ENCODE measurements around the gene SMIM10L1.
A peak's percentile ranks its signal among the peaks of the same experiment; 100 is the strongest.

Gene SMIM10L1

DNA sequence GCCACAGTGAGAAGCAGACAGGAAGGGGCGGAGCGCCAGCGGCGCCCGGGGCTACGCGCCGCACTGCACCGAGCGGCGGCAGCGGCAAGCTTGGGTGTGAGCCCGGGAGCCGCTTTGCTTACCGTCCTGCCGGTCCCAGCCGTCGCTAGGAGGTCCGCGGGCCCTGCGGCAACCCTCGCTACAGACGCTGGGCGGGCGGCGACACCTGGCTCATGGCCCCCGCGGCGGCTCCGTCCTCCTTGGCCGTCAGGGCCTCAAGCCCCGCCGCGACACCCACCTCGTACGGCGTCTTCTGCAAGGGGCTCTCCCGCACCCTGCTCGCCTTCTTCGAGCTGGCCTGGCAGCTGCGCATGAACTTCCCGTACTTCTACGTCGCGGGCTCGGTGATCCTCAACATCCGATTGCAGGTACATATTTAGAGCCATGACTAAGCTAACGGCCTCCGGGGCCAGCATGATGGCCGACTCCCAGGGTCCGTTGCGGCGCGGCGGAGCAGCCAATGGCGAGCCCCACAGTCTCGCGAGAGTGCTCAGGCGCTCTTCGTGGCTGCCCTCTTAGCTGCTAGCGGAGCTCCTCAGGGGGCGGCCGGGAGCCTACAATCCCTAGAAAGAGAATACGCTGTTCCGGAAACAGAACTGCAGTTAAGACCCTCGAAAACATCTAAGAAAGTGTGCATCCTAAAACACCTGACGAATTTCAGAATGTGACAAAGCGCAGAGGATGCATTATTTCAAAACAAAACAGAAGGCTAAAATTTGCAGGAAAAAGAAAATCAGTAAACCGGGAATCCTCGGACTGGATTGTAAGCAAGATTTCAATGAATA, at the start of gene SMIM10L1:
SMIM10L1 (plus strand) TSS at position 50 of the 824 bp plus-strand sequence; CDS start at position 213, 163 bp downstream.
- DNase-seq: peak; percentile 79

GRCh38 chr12:11130382-11130781, 40.6 kb upstream of the SMIM10L1 start:
- no peak for DNase-seq

DNA sequence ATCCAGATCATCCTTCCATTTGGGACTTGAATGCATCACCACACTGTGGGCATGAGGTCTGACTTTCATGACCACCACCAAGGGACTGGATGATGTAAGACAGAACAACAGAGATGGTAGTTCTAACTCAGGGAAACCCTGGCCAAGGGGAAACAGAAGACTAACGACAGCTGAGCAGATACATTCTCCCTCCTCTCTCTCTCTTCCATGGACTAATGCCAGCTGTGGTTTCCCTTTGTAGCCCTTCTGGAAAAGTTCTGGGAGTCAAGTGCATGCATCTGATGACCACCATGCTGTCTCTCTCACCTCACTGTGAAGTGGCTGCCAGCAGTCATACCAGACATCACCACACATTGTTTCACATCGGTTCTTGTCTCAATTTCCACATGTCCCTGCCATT, 40.0 kb upstream of the SMIM10L1 start:
- no peak for DNase-seq

DNA sequence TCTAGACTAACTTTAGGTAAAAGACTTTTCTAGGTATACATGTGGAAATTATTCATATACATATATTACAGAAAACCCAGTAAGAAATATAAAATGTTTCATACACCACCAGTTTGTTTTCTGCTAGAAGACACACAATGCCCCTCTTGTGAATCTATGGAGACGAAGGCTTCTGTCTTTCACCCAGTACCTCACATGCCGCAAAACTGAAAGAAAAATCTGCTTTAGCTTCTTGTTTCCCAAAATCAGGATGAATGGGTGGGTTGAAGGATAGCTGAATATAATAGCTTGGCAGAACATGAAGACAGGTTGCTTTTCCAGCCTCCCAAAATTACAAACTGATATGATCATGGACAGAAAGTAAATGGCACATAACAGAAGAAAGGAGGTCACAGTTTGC, 37.8 kb upstream of the SMIM10L1 start:
- DNase-seq: no peak

- DNase-seq: no peak
These were observed 37.2 kb upstream of the SMIM10L1 start for GRCh38 chr12:11133816-11134215.

DNA sequence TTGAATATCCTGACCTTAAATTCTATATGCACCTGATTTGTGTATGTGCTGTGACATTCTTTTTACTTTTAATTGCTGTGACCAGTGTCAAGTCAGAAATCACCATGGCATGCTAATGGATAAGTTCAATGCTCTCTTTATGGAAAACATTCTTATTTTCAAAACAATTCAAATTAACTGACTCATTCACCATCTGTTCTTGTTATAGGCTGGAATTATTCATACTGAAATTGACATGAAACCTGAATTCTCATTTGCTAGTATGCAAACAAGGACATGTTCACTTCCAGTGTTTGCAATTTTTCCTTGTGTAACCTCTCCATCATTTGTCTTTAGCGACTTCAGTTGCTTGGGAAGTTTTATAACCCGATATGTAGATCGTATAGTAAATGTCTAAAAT, 36.7 kb upstream of the SMIM10L1 start, which contains the start of gene TAS2R30:
TAS2R30 (minus strand) TSS at position 340 of the 400 bp plus-strand sequence. CDS start 400 bp downstream, outside the sequence.
- DNase-seq: no peak

DNA sequence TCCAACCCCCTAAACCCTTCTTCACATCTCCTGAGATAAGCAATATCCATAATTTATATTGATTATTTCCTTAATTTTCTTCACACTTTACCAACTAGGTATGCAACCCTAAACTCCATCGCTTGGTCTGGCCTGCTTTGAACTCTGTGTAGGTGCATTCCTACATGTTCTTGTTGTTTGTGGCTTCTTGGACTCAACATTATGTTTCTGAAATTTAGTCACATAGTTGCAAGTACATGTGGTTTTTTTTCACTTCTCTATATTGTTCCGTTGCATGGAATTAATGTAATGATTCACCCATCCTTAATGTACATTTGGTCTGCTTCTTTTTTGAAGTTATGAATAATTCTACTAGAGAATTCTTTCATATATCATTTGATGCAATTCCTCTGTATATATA, 34.9 kb upstream of the SMIM10L1 start:
- DNase-seq: no peak

DNA sequence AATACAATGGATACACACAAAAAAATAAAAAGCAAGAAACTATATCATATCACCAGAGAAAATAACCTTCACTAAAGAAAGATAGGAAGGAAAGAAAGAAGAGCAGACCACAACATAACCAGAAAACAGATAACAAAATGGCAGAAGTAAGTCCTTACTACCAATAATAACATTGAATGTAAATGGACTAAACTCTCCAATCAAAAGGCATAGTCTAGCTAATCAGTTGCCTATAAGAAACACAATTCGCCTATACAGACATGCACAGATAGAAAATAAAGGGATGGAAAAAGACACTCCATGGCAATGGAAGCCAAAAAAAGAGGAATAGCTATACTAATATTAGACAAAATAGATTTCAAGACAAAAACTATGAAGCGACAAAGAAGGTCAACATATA, 27.6 kb upstream of the SMIM10L1 start:
- DNase-seq: no peak

GRCh38 chr12:11144297-11144696, 26.7 kb upstream of the SMIM10L1 start:
- no peak for DNase-seq

DNA sequence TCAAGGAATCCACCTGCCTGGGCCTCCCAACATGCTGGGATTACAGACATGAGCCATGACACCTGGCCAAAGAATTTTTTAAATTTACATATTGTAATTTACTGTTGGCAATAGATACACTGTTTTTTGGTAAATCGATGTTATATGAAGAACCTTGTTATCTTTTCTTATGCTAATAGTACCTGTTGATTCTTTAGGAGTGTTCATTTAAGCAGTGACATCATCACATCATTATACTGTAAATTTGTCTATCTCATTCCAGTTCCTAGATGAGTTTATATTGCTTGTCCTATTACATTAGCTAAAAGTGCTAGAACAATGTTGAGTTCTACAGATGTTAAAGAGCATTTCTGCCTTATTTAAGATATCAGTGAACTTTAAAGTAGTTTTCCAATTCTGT, 23.6 kb upstream of the SMIM10L1 start:
- no peak for DNase-seq

GRCh38 chr12:11150832-11151231, 20.2 kb upstream of the SMIM10L1 start:
- DNase-seq: no peak

DNA sequence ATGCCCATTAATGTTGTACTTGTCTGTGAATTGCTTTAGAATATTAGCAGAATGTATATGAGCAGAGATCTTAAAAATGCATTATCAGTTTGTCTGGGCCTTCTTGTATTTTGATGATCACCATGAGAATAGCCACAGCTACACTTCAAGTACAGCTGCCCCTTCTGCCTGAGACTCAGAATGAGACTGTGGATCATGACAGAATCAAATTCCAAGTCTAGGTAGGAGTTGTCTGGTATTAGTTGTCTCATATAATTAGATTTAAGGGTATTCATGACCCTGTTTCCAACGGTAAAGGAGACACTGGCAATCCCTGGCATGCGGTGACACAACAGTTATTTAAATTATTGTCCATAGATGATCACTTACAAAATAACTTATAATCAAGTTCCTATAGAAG, 18.3 kb upstream of the SMIM10L1 start:
- no peak for DNase-seq

DNA sequence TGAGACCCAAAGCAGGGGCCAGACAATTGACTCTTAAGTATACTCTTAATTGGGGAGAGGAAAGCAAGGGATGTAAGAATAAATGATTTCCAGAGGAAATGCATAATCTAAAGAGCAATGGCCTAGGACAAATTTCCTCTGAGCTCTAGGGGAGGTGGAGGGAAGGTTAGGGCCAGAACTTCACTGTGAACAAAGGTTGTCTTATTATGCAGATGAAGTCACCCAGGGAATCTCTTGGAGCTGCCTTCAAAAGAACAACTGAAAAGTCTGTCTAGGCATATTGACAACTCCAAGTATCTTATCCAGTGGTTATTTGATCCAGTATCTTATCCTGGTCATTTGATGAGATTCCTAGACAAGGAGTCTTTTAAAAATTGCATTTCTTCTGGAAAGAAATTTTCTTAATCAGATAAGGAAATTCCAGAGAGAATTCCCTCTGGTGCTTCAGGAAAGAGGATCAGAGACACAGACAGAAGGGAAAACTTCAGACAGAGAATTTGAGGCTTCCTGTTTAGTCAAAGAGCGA, 16.5 kb upstream of the SMIM10L1 start:
- no peak for DNase-seq

DNA sequence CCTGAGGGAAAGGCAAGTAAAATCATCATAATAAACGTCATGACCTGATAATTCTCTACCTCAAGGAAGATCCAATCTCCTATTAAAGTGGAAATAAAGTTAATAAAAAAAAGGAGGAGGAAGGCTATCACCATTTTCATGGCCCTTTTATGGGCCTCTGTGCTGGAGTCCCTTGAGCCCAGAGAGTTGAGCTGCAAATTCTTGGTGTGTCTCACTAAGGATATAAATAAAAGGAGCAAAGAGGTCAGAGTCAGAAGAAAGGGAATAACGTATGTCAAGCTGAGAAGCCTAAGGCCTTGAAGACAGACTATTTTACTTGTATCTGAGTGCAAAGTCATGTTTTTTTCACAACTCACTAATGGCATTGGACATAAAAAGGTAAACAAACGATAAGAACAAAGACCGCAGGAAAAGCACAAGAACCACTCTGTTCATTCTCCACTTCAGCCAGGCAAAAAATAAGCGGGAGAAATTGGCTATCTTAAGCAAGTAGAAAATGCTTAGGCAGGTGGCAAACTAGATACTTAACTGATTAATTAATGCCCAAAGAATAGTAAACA, 12.0 kb upstream of the SMIM10L1 start:
- no peak for DNase-seq

GRCh38 chr12:11162502-11162901, 8.5 kb upstream of the SMIM10L1 start:
- DNase-seq: no peak

- DNase-seq: no peak
These were observed 6.6 kb upstream of the SMIM10L1 start for GRCh38 chr12:11164384-11164783.

GRCh38 chr12:11166300-11166699, 4.7 kb upstream of the SMIM10L1 start:
- DNase-seq: no peak

GRCh38 chr12:11170810-11171144, 217 bp upstream of the SMIM10L1 start:
- no peak for DNase-seq

GRCh38 chr12:11171969-11172675, 1.1 kb downstream of the SMIM10L1 start:
- peak; percentile 73 for DNase-seq

- peak; percentile 17 for DNase-seq
These were observed 3.0 kb downstream of the SMIM10L1 start for GRCh38 chr12:11174022-11174421.

DNA sequence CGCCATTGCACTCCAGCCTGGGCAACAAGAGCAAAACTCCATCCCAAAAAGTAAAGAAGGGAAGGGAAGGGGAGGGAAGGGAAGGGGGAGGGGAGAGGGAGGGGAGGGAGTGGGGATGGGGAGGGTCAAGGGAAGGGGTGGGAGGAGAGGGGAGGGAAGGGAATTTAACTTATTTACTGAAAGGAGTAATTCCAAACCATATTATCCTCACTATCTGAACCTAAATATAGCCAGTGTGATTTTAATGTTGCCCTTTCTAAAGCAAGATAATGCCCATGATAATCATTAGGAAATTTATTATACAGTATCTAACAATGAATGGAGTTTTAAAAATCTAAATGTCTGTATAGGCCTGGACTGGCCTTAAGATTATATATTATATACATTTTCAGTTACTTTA, 7.3 kb downstream of the SMIM10L1 start:
- DNase-seq: no peak

- no peak for DNase-seq
These were observed 11.5 kb downstream of the SMIM10L1 start for GRCh38 chr12:11182529-11182928.

- peak; percentile 7 for DNase-seq
These were observed 12.0 kb downstream of the SMIM10L1 start for GRCh38 chr12:11183011-11183410.

DNA sequence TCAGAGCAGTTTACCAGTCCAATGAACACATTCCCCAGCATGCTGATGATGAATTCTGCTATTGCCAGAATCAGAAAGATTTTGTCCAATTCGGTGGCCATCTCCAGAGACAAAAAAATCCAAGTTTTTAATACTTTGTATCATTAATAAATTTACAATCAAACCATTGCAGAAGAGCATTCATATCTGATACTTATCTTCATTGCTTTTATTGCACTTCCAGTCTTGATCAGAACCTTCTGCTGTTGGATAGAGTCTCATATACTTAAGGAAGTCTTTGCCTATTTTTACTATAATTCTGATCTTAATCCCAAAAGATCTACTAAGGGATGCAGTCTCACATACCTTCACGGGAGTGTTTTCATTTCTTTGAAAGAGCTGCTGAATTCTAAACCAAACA, 15.8 kb downstream of the SMIM10L1 start, which contains the start of gene TAS2R42:
TAS2R42 (minus strand) TSS at position 101 of the 400 bp plus-strand sequence; CDS start at position 101, 0 bp downstream.
- no peak for DNase-seq
